GM18526 (cell line): ENCODE data around the gene PDE3B.

Source experiments
- POLR2A ChIP-seq: IDR thresholded peaks from 3 replicates; pipeline ENCODE4 v1.6.1; 2011; ENCODE audit not compliant: insufficient read length; ENCODE audit errors: extremely low read depth

PDE3B gene

GRCh38 chr11:14835496-14836492 lies 192.2 kb downstream of the PDE3B start:
- no peak for TF ChIP-seq POLR2A

- TF ChIP-seq POLR2A, result no peak
These were observed 198.4 kb downstream of the PDE3B start for GRCh38 chr11:14842002-14842401.

GRCh38 chr11:14852571-14853177 lies 209.1 kb downstream of the PDE3B start:
- TF ChIP-seq POLR2A, result no peak

DNA sequence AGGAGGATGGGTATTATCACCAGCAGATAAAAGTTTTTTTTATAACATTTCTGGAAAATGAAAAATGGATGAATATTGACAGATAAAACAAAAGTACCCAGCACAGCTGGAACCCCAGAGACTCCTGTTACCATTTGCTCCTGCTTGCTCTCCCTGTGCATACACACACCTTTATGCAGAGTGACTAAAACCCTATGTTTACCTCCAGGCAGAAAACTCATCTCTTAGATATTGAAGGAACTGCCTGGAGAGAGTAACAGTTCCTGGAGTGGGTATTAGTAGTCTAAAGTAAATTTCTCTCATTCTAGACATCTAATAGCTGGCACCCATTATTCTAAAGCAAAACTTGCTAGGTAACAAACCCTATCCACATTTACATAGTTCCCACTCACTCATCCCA lies 210.5 kb downstream of the PDE3B start:
- no peak for TF ChIP-seq POLR2A

DNA sequence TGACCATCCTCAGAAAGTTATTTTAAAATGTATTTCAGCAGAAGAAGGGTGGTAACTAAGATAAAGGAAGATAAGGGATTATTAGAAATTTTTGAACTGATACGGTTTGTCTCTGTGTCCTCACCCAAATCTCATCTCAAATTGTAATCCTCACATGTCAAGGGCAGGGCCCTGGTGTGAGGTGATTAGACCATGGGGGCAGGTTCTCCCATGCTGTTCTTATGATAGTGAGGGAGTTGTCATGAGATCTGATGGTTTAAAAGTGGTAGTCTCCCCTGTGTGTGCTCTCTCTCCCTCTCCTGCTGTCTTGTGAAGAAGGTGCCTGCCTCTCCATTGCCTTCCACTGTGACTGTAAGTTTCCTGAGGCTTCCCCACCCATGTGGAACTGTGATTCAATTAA lies 212.3 kb downstream of the PDE3B start:
- no peak for TF ChIP-seq POLR2A

- no peak for TF ChIP-seq POLR2A
These were observed 214.0 kb downstream of the PDE3B start for GRCh38 chr11:14857621-14858020.

GRCh38 chr11:14858404-14858803 lies 214.8 kb downstream of the PDE3B start:
- TF ChIP-seq POLR2A, result no peak

DNA sequence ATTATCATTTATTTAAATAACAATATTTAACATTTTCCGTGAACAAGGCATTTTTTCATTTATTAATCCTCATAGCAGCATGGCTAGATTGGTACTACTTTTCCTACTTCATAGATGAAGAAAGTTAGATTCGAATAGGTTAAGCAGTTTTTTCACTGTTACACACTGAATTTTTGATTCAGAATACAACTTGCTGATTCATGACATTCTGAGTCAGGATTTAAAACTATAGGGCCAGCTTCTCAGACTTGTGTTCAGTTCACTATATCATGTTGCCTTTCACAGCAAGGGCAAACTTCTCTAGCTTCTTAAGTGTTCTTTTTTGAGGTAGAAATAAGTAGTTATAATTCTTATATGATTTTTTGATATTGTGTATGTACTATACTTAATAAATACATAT lies 216.9 kb downstream of the PDE3B start:
- TF ChIP-seq POLR2A, result no peak

DNA sequence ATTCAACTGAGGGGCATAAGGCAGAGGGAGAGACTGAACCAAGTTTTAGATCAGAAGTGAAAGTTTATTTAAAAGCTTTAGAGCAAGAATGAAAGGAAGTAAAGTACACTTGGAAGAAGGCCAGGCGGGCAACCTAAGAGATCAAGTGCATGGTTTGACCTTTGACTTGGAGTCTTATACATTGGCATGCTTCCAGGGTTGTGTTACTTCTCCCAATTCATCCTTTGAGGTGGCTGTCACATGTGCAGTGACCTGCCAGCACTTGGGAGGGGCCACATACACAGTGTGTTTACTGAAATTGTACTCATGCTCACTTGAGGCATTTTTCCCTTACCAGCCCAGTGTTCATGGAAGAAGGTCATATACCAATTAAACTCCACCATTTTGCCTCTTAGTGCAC lies 218.1 kb downstream of the PDE3B start:
- TF ChIP-seq POLR2A, result no peak

DNA sequence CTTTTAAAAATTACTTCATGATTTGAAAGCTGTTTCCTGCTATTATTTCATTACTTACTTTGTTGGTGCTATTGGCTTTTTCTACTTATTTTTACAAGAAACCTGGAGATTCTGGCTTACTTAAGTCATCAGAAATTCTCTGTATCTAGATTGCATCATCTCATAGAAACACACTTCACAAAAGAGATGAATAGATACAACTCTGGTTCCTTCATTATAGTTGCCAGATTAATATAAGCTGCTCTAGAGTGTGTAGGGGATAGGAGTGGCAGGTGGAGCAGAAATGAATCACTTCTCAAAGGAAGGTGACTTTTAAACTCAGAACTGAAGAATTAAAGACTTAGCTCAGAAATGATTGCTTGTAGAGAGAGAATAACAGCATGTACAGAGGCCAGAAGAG lies 228.4 kb downstream of the PDE3B start:
- no peak for TF ChIP-seq POLR2A

GRCh38 chr11:14873632-14874031 lies 230.0 kb downstream of the PDE3B start:
- no peak for TF ChIP-seq POLR2A

DNA sequence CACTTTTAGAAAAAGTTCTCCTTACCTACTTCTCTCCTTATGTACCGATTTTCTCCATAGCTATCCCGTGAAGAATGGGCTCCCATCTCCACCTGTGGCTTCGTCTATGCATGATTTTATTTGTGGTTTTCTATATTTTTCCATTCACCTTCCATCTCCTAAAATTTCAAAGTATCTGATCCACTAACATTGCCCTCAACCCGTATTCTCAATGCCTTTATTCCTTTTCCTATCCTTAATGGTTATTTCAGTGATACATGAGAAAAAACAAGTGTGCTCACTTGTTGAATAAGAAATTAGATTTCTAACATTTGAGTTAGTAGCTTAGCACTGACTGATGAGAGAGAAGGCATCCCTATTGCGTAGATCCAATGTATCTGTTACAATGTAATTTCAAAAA lies 231.6 kb downstream of the PDE3B start:
- no peak for TF ChIP-seq POLR2A

DNA sequence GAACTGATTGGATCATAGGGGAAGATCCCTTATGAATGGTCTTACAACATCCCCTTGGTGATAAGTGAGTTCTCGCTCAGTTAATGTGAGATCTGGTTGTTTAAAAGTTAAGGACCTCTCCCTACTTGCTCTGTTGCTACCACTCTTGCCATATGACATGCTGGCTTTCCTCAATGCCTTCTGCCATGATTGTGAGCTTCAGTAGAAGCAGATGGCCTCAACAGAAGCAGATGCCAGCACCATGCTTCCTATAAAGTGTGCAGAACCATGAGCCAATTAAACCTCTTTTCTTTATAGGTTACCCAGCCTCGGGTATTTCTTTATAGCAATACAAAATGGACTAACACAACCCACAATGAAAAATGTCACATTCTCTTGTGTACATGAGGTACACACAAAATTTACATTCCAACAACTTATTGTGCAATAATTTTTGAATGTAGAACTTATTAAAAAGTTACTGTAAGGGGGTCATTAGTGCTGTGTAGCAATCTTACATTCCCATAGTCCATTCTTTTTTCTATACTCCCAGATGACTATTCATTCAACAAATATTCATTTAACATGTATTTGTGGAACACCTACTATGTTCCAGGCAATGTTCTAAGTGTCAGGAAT lies 238.1 kb downstream of the PDE3B start:
- no peak for TF ChIP-seq POLR2A

DNA sequence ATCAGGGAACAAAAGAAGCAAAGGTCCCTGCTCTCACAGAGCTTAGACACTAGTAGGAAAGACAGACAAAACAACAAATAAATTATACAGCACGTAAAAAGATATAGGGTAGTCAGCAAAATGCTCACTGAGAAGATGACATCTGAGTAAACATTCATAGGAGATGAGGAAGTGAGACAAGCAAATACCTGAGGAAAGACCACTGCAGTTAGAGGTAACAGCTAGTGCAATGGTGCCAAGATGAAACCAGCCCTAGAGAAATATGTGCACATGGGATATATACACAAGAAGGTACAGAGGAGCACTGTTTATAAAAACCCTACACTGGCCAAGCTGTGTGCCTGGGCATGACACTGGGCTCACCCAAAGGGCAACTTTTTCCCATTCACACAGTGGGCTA lies 238.6 kb downstream of the PDE3B start:
- no peak for TF ChIP-seq POLR2A

DNA sequence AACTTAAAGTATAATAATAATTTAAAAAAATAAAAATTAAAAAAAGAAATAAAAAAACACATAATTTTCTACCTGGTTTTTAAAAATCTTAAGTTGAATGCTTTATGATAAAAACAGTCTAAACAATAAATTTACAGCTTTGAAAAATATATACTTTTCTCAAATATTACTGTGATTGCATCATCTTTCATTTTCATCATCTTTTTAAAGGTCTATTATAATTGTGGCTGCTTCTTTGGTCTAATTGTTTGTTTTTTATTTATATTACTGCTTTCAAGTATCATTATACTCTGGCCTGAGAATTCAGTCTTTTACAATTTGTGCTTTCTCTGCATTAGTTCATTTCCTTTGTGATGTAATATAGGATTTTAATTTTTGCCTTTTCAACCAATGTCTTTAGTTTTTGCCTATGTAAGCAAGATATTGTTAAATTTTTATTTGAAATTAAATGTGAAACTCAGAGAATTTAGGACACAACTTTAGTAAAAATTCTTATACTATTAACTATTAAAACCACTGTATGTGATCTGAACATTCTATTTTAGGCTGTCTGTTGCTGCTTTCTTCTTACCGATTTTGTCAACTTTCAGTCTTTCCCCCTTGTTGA lies 241.2 kb downstream of the PDE3B start:
- no peak for TF ChIP-seq POLR2A

- TF ChIP-seq POLR2A, result no peak
These were observed 242.9 kb downstream of the PDE3B start for GRCh38 chr11:14886513-14886912.
